Endodermal cell (in vitro differentiated cells): ENCODE measurements around the gene CMSS1. TPM values are rescaled to one million over a fixed set of nuclear protein-coding genes. Genes with fewer than 3 reads are reported as not detected.

Experiments
- DNase-seq: peaks from one replicate; pipeline ENCODE4 v3.0.0-alpha.2; 2017
- H3K27ac ChIP-seq: 2 replicates; pipeline ENCODE4 v1.5.1; 2013; ENCODE audit warnings: mild to moderate bottlenecking, low read depth, low read length, moderate library complexity
- H3K27me3 ChIP-seq: 2 replicates; pipeline ENCODE4 v1.6.1; 2013; ENCODE audit warnings: mild to moderate bottlenecking, low read length, moderate library complexity; ENCODE audit not compliant: insufficient read depth, control insufficient read depth, poor library complexity, severe bottlenecking
- H3K36me3 ChIP-seq: 2 replicates; pipeline ENCODE4 v1.7.0; 2013; ENCODE audit warnings: mild to moderate bottlenecking, low read length, moderate library complexity; ENCODE audit not compliant: control insufficient read depth, insufficient read depth
- H3K4me1 ChIP-seq: one replicate; pipeline ENCODE4 v1.7.0; 2013; ENCODE audit warnings: low read length; ENCODE audit not compliant: control insufficient read depth, insufficient read depth
- H3K4me3 ChIP-seq: 2 replicates; pipeline ENCODE4 v1.5.1; 2013; ENCODE audit warnings: mild to moderate bottlenecking, low read length, moderate library complexity
- H3K9ac ChIP-seq: 2 replicates; pipeline ENCODE4 v1.6.1; 2013; ENCODE audit warnings: mild to moderate bottlenecking, low read length, moderate library complexity; ENCODE audit not compliant: poor library complexity, severe bottlenecking; ENCODE audit errors: extremely low read depth
- H3K9me3 ChIP-seq: 2 replicates; pipeline ENCODE4 v1.6.1; 2013; ENCODE audit warnings: mild to moderate bottlenecking, low read length, moderate library complexity; ENCODE audit not compliant: control insufficient read depth
- H3K27ac Mint-ChIP-seq: 2 replicates; pipeline ENCODE4 v1.8.0; 2020; ENCODE audit warnings: mixed read lengths
- H3K27me3 Mint-ChIP-seq: 2 replicates; pipeline ENCODE4 v1.8.0; 2021; ENCODE audit warnings: mild to moderate bottlenecking, mixed read lengths; ENCODE audit not compliant: insufficient read depth
- H3K36me3 Mint-ChIP-seq: 2 replicates; pipeline ENCODE4 v1.8.0; 2020; ENCODE audit warnings: low read depth, mixed read lengths
- H3K4me1 Mint-ChIP-seq: 2 replicates; pipeline ENCODE4 v1.8.0; 2020; ENCODE audit warnings: mixed read lengths
- H3K4me3 Mint-ChIP-seq: 2 replicates; pipeline ENCODE4 v1.8.0; 2020; ENCODE audit warnings: mild to moderate bottlenecking, moderate library complexity, mixed read lengths
- H3K9me3 Mint-ChIP-seq: 2 replicates; pipeline ENCODE4 v1.8.0; 2020; ENCODE audit warnings: mild to moderate bottlenecking, mixed read lengths
- WGBS, 2 experiments: methylation state at CpG; one replicate each; pipeline versions ENCODE4 v1.1.5 to v1.1.7; 2013; ENCODE audit warnings: missing lambda C conversion rate in 2 of 2, mixed read lengths in 1 of 2; ENCODE audit not compliant: insufficient coverage in 1 of 2, insufficient read length in 1 of 2; 5-methylcytosine and 5-hydroxymethylcytosine counted together
- total RNA-seq, 2 donors: library from RNA; stranded (reverse); fragmentation: NEBNext Ultra II Directional in 1 of 2; extraction: Animal tissue kit (Norgen Biotek cat#: 25700) in 1 of 2; gene quantifications; 2 replicates in 1 of 2; 3 replicates in 1 of 2; pipeline ENCODE4 v1.2.1, GENCODE V29; 2021
- TF ChIP-seq, protein P1 (sequence below): fragments of 200-600 bp; sonication (generic); conservative IDR thresholded peaks from 2 replicates; pipeline ENCODE4 v1.5.0; 2021; ENCODE audit warnings: antibody characterized with exemption, mild to moderate bottlenecking

Gene CMSS1
- total RNA-seq, 2 donors from 2014 or later = 48.5 to 50.8 TPM

DNA sequence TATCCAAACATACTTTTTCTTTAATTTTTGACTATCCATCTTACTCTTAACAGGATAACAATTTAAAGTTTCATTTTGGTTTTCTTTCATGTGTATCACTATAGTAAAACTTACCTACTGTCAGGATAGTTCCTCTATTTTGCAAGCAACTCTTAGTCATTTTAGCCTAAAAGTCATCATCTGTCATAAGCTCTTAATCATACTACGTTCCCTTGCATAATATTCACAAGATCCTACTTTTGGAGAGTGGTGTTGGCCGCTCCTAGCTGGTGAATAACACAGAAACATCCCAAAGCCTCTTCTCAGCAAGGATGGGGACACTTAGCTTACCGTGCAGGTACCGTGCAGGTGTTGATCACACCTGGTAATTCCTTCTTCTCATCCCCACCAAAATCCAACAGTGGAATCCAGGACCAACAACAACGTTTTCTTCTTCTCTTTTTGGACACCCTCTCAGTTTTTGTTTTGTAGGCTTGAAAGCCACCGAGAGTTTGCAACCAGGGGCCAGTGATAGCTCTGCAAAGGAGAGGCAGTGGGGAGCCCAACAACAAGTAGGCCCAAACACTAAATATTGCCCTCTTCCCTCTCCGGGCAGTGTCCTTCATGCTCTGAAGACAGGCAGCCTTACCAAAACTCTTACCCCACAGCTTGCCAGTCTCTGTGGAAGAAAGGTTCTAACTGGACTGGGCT is 296.2 kb downstream of the CMSS1 start:
- H3K9ac ChIP-seq = no peak overlapping the region
- Mint-ChIP-seq H3K27ac (no peak overlapping the region), H3K4me1 (peaks cover 2% of the 10 kb centered on the region), H3K4me3 (no peak overlapping the region), H3K27me3 (no peaks in the 10 kb centered on the region), H3K9me3 (peaks cover 1% of the 10 kb centered on the region), H3K36me3 (peaks cover 1% of the 10 kb centered on the region)
- H3K27ac ChIP-seq = no peak overlapping the region
- H3K36me3 ChIP-seq = no peaks in the 10 kb centered on the region
- 94 to 96% methylated on average over 4 to 7 of the region's 7 CpGs for WGBS, 2 experiments
- H3K4me3 ChIP-seq = no peak overlapping the region
- no peak for DNase-seq
- H3K27me3 ChIP-seq = no peaks in the 10 kb centered on the region
- H3K4me1 ChIP-seq = no peaks in the 10 kb centered on the region
- H3K9me3 ChIP-seq = no peaks in the 10 kb centered on the region
- TF ChIP-seq, protein P1, sequence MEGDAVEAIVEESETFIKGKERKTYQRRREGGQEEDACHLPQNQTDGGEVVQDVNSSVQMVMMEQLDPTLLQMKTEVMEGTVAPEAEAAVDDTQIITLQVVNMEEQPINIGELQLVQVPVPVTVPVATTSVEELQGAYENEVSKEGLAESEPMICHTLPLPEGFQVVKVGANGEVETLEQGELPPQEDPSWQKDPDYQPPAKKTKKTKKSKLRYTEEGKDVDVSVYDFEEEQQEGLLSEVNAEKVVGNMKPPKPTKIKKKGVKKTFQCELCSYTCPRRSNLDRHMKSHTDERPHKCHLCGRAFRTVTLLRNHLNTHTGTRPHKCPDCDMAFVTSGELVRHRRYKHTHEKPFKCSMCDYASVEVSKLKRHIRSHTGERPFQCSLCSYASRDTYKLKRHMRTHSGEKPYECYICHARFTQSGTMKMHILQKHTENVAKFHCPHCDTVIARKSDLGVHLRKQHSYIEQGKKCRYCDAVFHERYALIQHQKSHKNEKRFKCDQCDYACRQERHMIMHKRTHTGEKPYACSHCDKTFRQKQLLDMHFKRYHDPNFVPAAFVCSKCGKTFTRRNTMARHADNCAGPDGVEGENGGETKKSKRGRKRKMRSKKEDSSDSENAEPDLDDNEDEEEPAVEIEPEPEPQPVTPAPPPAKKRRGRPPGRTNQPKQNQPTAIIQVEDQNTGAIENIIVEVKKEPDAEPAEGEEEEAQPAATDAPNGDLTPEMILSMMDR = no peak

DNA sequence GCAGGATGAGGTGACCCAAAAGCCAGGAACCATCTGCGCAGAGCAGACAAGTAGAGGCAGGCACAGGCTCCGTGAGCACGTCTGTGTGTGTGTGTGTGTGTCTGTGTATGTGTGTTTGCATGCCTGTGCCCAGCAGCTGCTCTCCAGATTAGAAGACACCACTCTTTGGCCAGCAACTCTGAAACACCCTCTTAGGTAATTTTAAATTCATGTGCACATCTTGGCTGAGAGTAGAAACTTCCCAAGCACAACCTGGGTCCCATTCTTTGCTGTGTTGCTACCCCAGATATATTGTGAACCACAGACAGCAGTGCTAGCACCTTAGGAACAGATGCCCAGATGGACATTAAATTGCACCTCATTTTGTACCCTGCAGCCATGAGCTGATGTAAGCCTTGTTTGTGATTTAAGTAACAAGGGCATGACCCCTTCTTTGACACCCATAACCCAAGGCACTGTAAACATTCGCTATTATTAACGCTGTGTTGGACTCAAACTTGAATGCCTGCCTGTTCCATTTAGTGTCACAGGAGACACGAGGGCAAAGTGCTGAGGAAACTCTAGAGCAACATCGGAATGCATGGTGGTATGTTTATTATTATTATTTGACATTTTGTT is 296.9 kb downstream of the CMSS1 start, which contains the start of gene FILIP1L:
Gene FILIP1L, minus strand, starts transcription at position 89 of the 618 bp plus-strand sequence.
- H3K4me3 Mint-ChIP-seq = no peak within 1 kb of the TSS
- no peak within 1 kb of the TSS for H3K9ac ChIP-seq
- H3K27ac Mint-ChIP-seq = no peak within 1 kb of the TSS
- H3K4me3 ChIP-seq = no peak within 1 kb of the TSS
- H3K27me3 ChIP-seq = no peaks in the 10 kb centered on the region
- no peaks in the 10 kb centered on the region for H3K9me3 ChIP-seq
- H3K27me3 Mint-ChIP-seq = no peaks in the 10 kb centered on the region
- no peaks in the 10 kb centered on the region for H3K4me1 ChIP-seq
- DNase-seq = no peak
- peaks cover 1% of the 10 kb centered on the region for H3K36me3 Mint-ChIP-seq
- WGBS, 2 experiments = 83 to 92% methylated on average over 2 to 7 of the region's 7 CpGs
- H3K9me3 Mint-ChIP-seq = peaks cover 1% of the 10 kb centered on the region
- H3K4me1 Mint-ChIP-seq = no peaks in the 10 kb centered on the region
- TF ChIP-seq, protein P1 = no peak
- H3K27ac ChIP-seq = peak within 1 kb of the TSS; percentile 16
- no peaks in the 10 kb centered on the region for H3K36me3 ChIP-seq

DNA sequence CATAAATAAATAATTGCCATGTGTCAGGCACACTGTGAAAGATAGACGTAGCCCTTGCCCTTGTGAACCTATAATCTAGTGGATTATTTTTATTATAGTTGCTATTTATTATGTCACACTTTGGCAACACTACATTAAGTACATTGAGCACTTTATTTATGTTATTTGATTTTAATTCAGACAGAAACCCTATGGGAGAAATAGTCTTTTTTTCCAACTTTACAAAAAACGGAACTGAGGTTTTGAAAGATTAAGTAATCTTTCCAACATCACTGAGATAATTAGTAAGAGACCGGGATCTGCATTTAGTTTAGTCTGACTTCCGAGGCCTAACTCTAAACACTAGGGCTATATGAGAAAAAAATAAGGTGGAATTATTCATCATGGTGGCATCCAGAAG is 299.4 kb downstream of the CMSS1 start:
- peaks cover 1% of the 10 kb centered on the region for H3K36me3 Mint-ChIP-seq
- 92% methylated on average over 4 of the region's 4 CpGs; no CpG with 5 or more reads in 1 of the 2 experiments for WGBS, 2 experiments
- no peak overlapping the region for H3K9ac ChIP-seq
- no peak overlapping the region for H3K27ac Mint-ChIP-seq
- H3K27me3 ChIP-seq = no peaks in the 10 kb centered on the region
- no peaks in the 10 kb centered on the region for H3K36me3 ChIP-seq
- H3K27me3 Mint-ChIP-seq = no peaks in the 10 kb centered on the region
- no peaks in the 10 kb centered on the region for H3K9me3 ChIP-seq
- H3K9me3 Mint-ChIP-seq = peaks cover 1% of the 10 kb centered on the region
- no peak overlapping the region for H3K4me3 Mint-ChIP-seq
- no peak for DNase-seq
- no peaks in the 10 kb centered on the region for H3K4me1 ChIP-seq
- no peak overlapping the region for H3K4me3 ChIP-seq
- no peak overlapping the region for H3K27ac ChIP-seq
- TF ChIP-seq, protein P1 = no peak
- peaks cover 2% of the 10 kb centered on the region for H3K4me1 Mint-ChIP-seq
